DOHH2 (cell line): ENCODE measurements around the gene PCDHB6.
"Not testable (repeated sequence)": the region's sequence is repeated elsewhere in the genome, so short reads cannot be mapped to it uniquely, and the experiment has no call there.

ENCODE experiments used
- H3F3A ChIP-seq: fragments of 200-600 bp; sonication (generic), shearing (Covaris generic); 2 replicates; pipeline ENCODE4 v1.6.0; 2016; ENCODE audit warnings: antibody characterized with exemption, mild to moderate bottlenecking; ENCODE audit not compliant: control insufficient read depth, insufficient read depth
- H3K27ac ChIP-seq: fragments of 200-600 bp; sonication (generic); 2 replicates; pipeline ENCODE4 v1.5.1; 2014; ENCODE audit warnings: low read depth, mild to moderate bottlenecking, low read length, moderate library complexity
- H3K27me3 ChIP-seq: fragments of 200-600 bp; sonication (generic); 2 replicates; pipeline ENCODE4 v1.6.1; 2014; ENCODE audit warnings: mild to moderate bottlenecking, low read length, mixed read lengths; ENCODE audit not compliant: control insufficient read depth
- H3K36me3 ChIP-seq: fragments of 200-600 bp; sonication (generic); 2 replicates; pipeline ENCODE4 v1.6.1; 2014; ENCODE audit warnings: mild to moderate bottlenecking, low read length, moderate library complexity, mixed read lengths; ENCODE audit not compliant: control insufficient read depth
- H3K4me1 ChIP-seq: fragments of 200-600 bp; sonication (generic); 2 replicates; pipeline ENCODE4 v1.6.1; 2014; ENCODE audit warnings: mild to moderate bottlenecking, low read length, mixed read lengths; ENCODE audit not compliant: control insufficient read depth
- H3K4me2 ChIP-seq: fragments of 200-600 bp; sonication (generic); 2 replicates; pipeline ENCODE4 v1.6.0; 2014; ENCODE audit warnings: mild to moderate bottlenecking, low read length, moderate library complexity
- H3K4me3 ChIP-seq: fragments of 200-600 bp; sonication (generic); 2 replicates; pipeline ENCODE4 v1.5.1; 2014; ENCODE audit warnings: mild to moderate bottlenecking, low read length, mixed read lengths
- H3K79me2 ChIP-seq: fragments of 200-600 bp; sonication (generic); 2 replicates; pipeline ENCODE4 v1.6.1; 2014; ENCODE audit warnings: mild to moderate bottlenecking, low read length, mixed read lengths; ENCODE audit not compliant: control insufficient read depth
- H3K9me2 ChIP-seq: fragments of 200-600 bp; sonication (generic); replicated peaks from 2 replicates; pipeline ENCODE4 v1.6.1; 2014; ENCODE audit warnings: mild to moderate bottlenecking, low read length, mixed read lengths; ENCODE audit not compliant: control insufficient read depth
- H3K9me3 ChIP-seq: fragments of 200-600 bp; sonication (generic); 2 replicates; pipeline ENCODE4 v1.6.1; 2014; ENCODE audit warnings: antibody characterized with exemption, low read length, mixed read lengths; ENCODE audit not compliant: control insufficient read depth, insufficient read depth
- H4K20me1 ChIP-seq: fragments of 200-600 bp; sonication (generic); 2 replicates; pipeline ENCODE4 v1.6.0; 2014; ENCODE audit warnings: low read depth, mild to moderate bottlenecking, antibody characterized with exemption, low read length, moderate library complexity; ENCODE audit not compliant: control insufficient read depth, insufficient read depth
- EZH2phosphoT487 ChIP-seq: fragments of 200-600 bp; sonication (generic); IDR thresholded peaks from 2 replicates; pipeline ENCODE4 v1.6.1; 2017; ENCODE audit warnings: borderline replicate concordance, mild to moderate bottlenecking, antibody characterized with exemption, low read length, moderate library complexity, mixed read lengths
- TF ChIP-seq, protein P1 (sequence below): fragments of 200-600 bp; sonication (generic); IDR thresholded peaks from one replicate; pipeline ENCODE4 v1.5.1; 2014; ENCODE audit warnings: antibody characterized with exemption, mild to moderate bottlenecking, low read depth, low read length; ENCODE audit not compliant: poor library complexity, severe bottlenecking

Gene PCDHB6

DNA sequence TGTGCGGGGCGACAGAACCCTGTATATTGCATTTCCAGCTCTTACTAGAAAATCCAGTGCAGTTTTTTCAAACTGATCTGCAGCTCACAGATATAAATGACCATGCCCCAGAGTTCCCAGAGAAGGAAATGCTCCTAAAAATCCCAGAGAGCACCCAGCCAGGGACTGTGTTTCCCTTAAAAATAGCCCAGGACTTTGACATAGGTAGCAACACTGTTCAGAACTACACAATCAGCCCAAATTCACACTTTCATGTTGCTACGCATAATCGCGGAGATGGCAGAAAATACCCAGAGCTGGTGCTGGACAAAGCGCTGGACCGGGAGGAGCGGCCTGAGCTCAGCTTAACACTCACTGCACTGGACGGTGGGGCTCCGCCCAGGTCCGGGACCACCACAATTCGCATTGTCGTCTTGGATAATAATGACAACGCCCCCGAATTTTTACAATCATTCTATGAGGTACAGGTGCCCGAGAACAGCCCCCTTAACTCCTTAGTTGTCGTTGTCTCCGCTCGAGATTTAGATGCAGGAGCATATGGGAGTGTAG is 14.1 kb upstream of the PCDHB6 start:
- Histone ChIP-seq H3K4me1 (no peaks in the 10 kb centered on the region), H3K4me3 (no peak overlapping the region), H4K20me1 (no peaks in the 10 kb centered on the region), H3K27ac (no peak overlapping the region), H3K79me2 (no peaks in the 10 kb centered on the region), H3F3A (no peaks in the 10 kb centered on the region), H3K9me2 (no peaks in the 10 kb centered on the region), H3K27me3 (no peaks in the 10 kb centered on the region), H3K4me2 (no peak overlapping the region), H3K36me3 (no peaks in the 10 kb centered on the region), H3K9me3 (no peaks in the 10 kb centered on the region; the same call in 1 of the 2 replicates)
- no peak for TF ChIP-seq EZH2phosphoT487
- TF ChIP-seq, protein P1, sequence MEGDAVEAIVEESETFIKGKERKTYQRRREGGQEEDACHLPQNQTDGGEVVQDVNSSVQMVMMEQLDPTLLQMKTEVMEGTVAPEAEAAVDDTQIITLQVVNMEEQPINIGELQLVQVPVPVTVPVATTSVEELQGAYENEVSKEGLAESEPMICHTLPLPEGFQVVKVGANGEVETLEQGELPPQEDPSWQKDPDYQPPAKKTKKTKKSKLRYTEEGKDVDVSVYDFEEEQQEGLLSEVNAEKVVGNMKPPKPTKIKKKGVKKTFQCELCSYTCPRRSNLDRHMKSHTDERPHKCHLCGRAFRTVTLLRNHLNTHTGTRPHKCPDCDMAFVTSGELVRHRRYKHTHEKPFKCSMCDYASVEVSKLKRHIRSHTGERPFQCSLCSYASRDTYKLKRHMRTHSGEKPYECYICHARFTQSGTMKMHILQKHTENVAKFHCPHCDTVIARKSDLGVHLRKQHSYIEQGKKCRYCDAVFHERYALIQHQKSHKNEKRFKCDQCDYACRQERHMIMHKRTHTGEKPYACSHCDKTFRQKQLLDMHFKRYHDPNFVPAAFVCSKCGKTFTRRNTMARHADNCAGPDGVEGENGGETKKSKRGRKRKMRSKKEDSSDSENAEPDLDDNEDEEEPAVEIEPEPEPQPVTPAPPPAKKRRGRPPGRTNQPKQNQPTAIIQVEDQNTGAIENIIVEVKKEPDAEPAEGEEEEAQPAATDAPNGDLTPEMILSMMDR: no peak

DNA sequence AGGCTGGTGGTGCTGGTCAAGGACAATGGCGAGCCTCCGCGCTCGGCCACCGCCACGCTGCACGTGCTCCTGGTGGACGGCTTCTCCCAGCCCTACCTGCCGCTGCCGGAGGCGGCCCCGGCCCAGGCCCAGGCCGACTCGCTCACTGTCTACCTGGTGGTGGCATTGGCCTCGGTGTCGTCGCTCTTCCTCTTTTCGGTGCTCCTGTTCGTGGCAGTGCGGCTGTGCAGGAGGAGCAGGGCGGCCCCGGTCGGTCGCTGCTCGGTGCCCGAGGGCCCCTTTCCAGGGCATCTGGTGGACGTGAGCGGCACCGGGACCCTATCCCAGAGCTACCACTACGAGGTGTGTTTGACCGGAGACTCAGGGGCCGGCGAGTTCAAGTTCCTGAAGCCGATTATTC is 12.5 kb upstream of the PCDHB6 start:
- not testable (repeated sequence) for H3K27ac ChIP-seq, H3K9me3 ChIP-seq, H3K79me2 ChIP-seq, H3K36me3 ChIP-seq, H3K9me2 ChIP-seq, H3K27me3 ChIP-seq, H3K4me2 ChIP-seq, H3K4me3 ChIP-seq, H3K4me1 ChIP-seq, H4K20me1 ChIP-seq, H3F3A ChIP-seq

- no peak overlapping the region for H3K4me3 ChIP-seq
- H4K20me1 ChIP-seq: no peaks in the 10 kb centered on the region
- H3K9me3 ChIP-seq: no peaks in the 10 kb centered on the region
- no peaks in the 10 kb centered on the region for H3F3A ChIP-seq
- no peaks in the 10 kb centered on the region for H3K9me2 ChIP-seq
- no peak overlapping the region for H3K4me2 ChIP-seq
- no peaks in the 10 kb centered on the region for H3K27me3 ChIP-seq
- no peaks in the 10 kb centered on the region for H3K79me2 ChIP-seq
- no peak overlapping the region for H3K27ac ChIP-seq
- H3K36me3 ChIP-seq: no peaks in the 10 kb centered on the region
- H3K4me1 ChIP-seq: no peaks in the 10 kb centered on the region
- no peak for TF ChIP-seq EZH2phosphoT487
- TF ChIP-seq, protein P1: no peak
Observed at GRCh38 chr5:141150224-141150992, 551 bp downstream of the PCDHB6 start.

- H3K4me3 ChIP-seq: no peak overlapping the region
- no peaks in the 10 kb centered on the region for H3K9me2 ChIP-seq
- no peaks in the 10 kb centered on the region for H3K4me1 ChIP-seq
- no peaks in the 10 kb centered on the region for H3F3A ChIP-seq
- no peaks in the 10 kb centered on the region for H3K79me2 ChIP-seq
- no peak overlapping the region for H3K27ac ChIP-seq
- H3K36me3 ChIP-seq: no peaks in the 10 kb centered on the region
- H4K20me1 ChIP-seq: no peaks in the 10 kb centered on the region
- no peaks in the 10 kb centered on the region for H3K9me3 ChIP-seq
- TF ChIP-seq, protein P1: no peak
- TF ChIP-seq EZH2phosphoT487: no peak
- no peaks in the 10 kb centered on the region for H3K27me3 ChIP-seq
- no peak overlapping the region for H3K4me2 ChIP-seq
Observed at GRCh38 chr5:141150993-141151325, 1.1 kb downstream of the PCDHB6 start.

- H3K36me3 ChIP-seq, H3K4me3 ChIP-seq, H3F3A ChIP-seq, H3K79me2 ChIP-seq, H3K27ac ChIP-seq, H3K9me3 ChIP-seq, H4K20me1 ChIP-seq, H3K9me2 ChIP-seq, H3K4me2 ChIP-seq, H3K4me1 ChIP-seq, H3K27me3 ChIP-seq: not testable (repeated sequence)
Observed at GRCh38 chr5:141151632-141152031, 1.8 kb downstream of the PCDHB6 start.

GRCh38 chr5:141152096-141152495 is 2.2 kb downstream of the PCDHB6 start:
- H3K36me3 ChIP-seq, H3K27ac ChIP-seq, H3K9me3 ChIP-seq, H3K4me3 ChIP-seq, H3K4me1 ChIP-seq, H3K4me2 ChIP-seq, H3F3A ChIP-seq, H3K79me2 ChIP-seq, H4K20me1 ChIP-seq, H3K9me2 ChIP-seq, H3K27me3 ChIP-seq: not testable (repeated sequence)
